HepG2 (cell line): Measurements from ENCODE around the gene MT1HL1. TPM values are rescaled to one million over a fixed set of nuclear protein-coding genes. Genes with fewer than 3 reads are reported as not detected.

Source experiments
- ATAC-seq: fragments of 200-7000 bp; cut with Tn5 transposase; 3 replicates; pipeline ENCODE4 v1.9.1; 2020; ENCODE audit warnings: mild to moderate bottlenecking, moderate library complexity
- BruUV-seq: library from RNA; stranded (reverse); fragments of 400-500 nt; replicated peaks from 2 replicates; lab custom pipeline; 2021; lab: Mats Ljungman, UMichigan
- CTCF ChIA-PET: fragments of 300-600 bp; formaldehyde crosslinking; extraction: SDS; loops from one replicate; lab custom pipeline; 2021; ENCODE audit warnings: low total read pairs, inconsistent platforms, low intra/inter-chr PET ratio; lab: Yijun Ruan, JAX
- POLR2A ChIA-PET: fragments of 350-600 bp; sonication (Branson Sonifier 250); formaldehyde crosslinking; loops from one replicate; lab custom pipeline; 2020; ENCODE audit warnings: antibody characterized with exemption, inconsistent platforms; lab: Yijun Ruan, JAX
- DNase-seq: peaks from one replicate; pipeline ENCODE4 v3.0.0-alpha.2; 2015; ENCODE audit warnings: low spot score
- FAIRE-seq: peaks from 3 replicates; lab custom pipeline; 2011; peaks lifted over from hg19 to GRCh38; lab: Jason Lieb, UNC
- H2AFZ ChIP-seq: one replicate; pipeline ENCODE4 v1.6.1; 2011; ENCODE audit warnings: low read length, inconsistent platforms
- H3K27ac ChIP-seq: fragments of 300-600 bp; 3 replicates; pipeline ENCODE4 v1.8.0; 2011; ENCODE audit warnings: mixed run types, mild to moderate bottlenecking, mixed read lengths, low read length, inconsistent platforms; ENCODE audit not compliant: insufficient read depth; ENCODE audit errors: extremely low read length
- H3K27me3 ChIP-seq, 2 experiments: fragments of 200-600 bp in 1 of 2; 2 replicates in 1 of 2; 3 replicates in 1 of 2; pipeline versions ENCODE4 v1.6.0 to v1.8.0; 2011; ENCODE audit warnings: low read length in 2 of 2, mild to moderate bottlenecking in 2 of 2, moderate library complexity in 2 of 2, inconsistent platforms in 1 of 2; ENCODE audit not compliant: insufficient read depth in 2 of 2, control insufficient read depth in 1 of 2
- H3K36me3 ChIP-seq, 2 experiments: fragments of 200-600 bp in 1 of 2; replicated peaks in 1 of 2; 2 replicates in 1 of 2; 3 replicates in 1 of 2; pipeline versions ENCODE4 v1.5.1 to v1.8.0; 2011; ENCODE audit warnings: low read length in 2 of 2, inconsistent platforms in 1 of 2; ENCODE audit not compliant: insufficient read depth in 2 of 2, control insufficient read depth in 1 of 2
- H3K4me1 ChIP-seq: 2 replicates; pipeline ENCODE4 v1.5.1; 2012; ENCODE audit warnings: low read length, inconsistent platforms; ENCODE audit not compliant: insufficient read depth
- H3K4me2 ChIP-seq: 2 replicates; pipeline ENCODE4 v1.6.0; 2011; ENCODE audit warnings: low read depth, low read length, inconsistent platforms
- H3K4me3 ChIP-seq, 3 experiments: fragments of 200-600 bp in 1 of 3; sonication (generic), shearing (Covaris generic) in 1 of 3; replicated peaks in 1 of 3; 2 replicates each; pipeline ENCODE4 v1.5.1; 2011 to 2016; ENCODE audit warnings: low read length in 3 of 3, inconsistent platforms in 2 of 3, low read depth in 2 of 3, mild to moderate bottlenecking in 2 of 3, control low read depth in 1 of 3, mixed read lengths in 1 of 3; ENCODE audit not compliant: insufficient read depth in 1 of 3
- H3K79me2 ChIP-seq: one replicate; pipeline ENCODE4 v1.6.1; 2011; ENCODE audit warnings: low read length, inconsistent platforms; ENCODE audit not compliant: insufficient read depth
- H3K9ac ChIP-seq: 2 replicates; pipeline ENCODE4 v1.6.0; 2011; ENCODE audit warnings: mild to moderate bottlenecking, low read depth, low read length, inconsistent platforms; ENCODE audit not compliant: insufficient read depth
- H3K9me3 ChIP-seq: 2 replicates; pipeline ENCODE4 v1.5.1; 2012; ENCODE audit warnings: mild to moderate bottlenecking, low read length
- H4K20me1 ChIP-seq: 2 replicates; pipeline ENCODE4 v1.6.0; 2011; ENCODE audit warnings: inconsistent platforms, mild to moderate bottlenecking, low read length, moderate library complexity; ENCODE audit not compliant: insufficient read depth
- ESRRA ChIP-seq: sonication (generic); formaldehyde crosslinking; IDR thresholded peaks from 2 replicates; pipeline ENCODE4 v1.5.1; 2020; ENCODE audit warnings: mild to moderate bottlenecking, low read depth, missing genetic modification reagents
- GPBP1L1 ChIP-seq: sonication (generic); formaldehyde crosslinking; IDR thresholded peaks from 2 replicates; pipeline ENCODE4 v1.5.0; 2020; ENCODE audit warnings: mild to moderate bottlenecking, missing genetic modification reagents
- HNF1B ChIP-seq: sonication (generic); formaldehyde crosslinking; IDR thresholded peaks from 2 replicates; pipeline ENCODE4 v1.5.1; 2020; ENCODE audit warnings: mild to moderate bottlenecking, moderate library complexity, missing genetic modification reagents
- HOXD1 ChIP-seq: sonication (generic); formaldehyde crosslinking; IDR thresholded peaks from 2 replicates; pipeline ENCODE4 v1.5.0; 2020; ENCODE audit warnings: missing genetic modification reagents
- SNAPC5 ChIP-seq: sonication (generic); formaldehyde crosslinking; IDR thresholded peaks from 2 replicates; pipeline ENCODE4 v1.8.1; 2023; ENCODE audit warnings: mild to moderate bottlenecking, missing genetic modification reagents, borderline replicate concordance
- SP1 ChIP-seq, 2 experiments: fragments of 450-650 bp in 1 of 2; sonication (generic) in 1 of 2; formaldehyde crosslinking in 1 of 2; IDR thresholded peaks; 2 replicates each; pipeline versions ENCODE4 v1.4.0 to v1.6.1; 2016 to 2020; ENCODE audit warnings: missing genetic modification reagents in 1 of 2
- TFDP2 ChIP-seq: sonication (generic); formaldehyde crosslinking; IDR thresholded peaks from 2 replicates; pipeline ENCODE4 v1.4.0; 2020; ENCODE audit warnings: missing genetic modification reagents
- YY1 ChIP-seq: IDR thresholded peaks from 2 replicates; pipeline ENCODE4 v1.6.1; 2011; ENCODE audit warnings: low read length, low read depth, moderate library complexity, mild to moderate bottlenecking; ENCODE audit not compliant: insufficient read depth, insufficient replicate concordance
- ZBTB33 ChIP-seq: sonication (generic); formaldehyde crosslinking; IDR thresholded peaks from 2 replicates; pipeline ENCODE4 v1.4.0; 2020; ENCODE audit warnings: missing genetic modification reagents
- ZKSCAN8 ChIP-seq: IDR thresholded peaks from 2 replicates; pipeline ENCODE4 v1.6.1; 2016; ENCODE audit warnings: borderline replicate concordance, missing genetic modification reagents, missing compliant biosample characterization
- ZNF235 ChIP-seq: sonication (generic); formaldehyde crosslinking; IDR thresholded peaks from 2 replicates; pipeline ENCODE4 v1.8.1; 2023; ENCODE audit warnings: mild to moderate bottlenecking, missing genetic modification reagents, borderline replicate concordance
- ZNF432 ChIP-seq: sonication (generic); formaldehyde crosslinking; IDR thresholded peaks from 2 replicates; pipeline ENCODE4 v1.5.0; 2020; ENCODE audit warnings: missing genetic modification reagents, mild to moderate bottlenecking, borderline replicate concordance
- ZUFSP ChIP-seq: sonication (generic); formaldehyde crosslinking; IDR thresholded peaks from 2 replicates; pipeline ENCODE4 v1.9.0; 2021; ENCODE audit warnings: missing genetic modification reagents, mild to moderate bottlenecking, borderline replicate concordance
- WGBS: methylation state at CpG from one replicate; pipeline ENCODE4 v1.1.6; 2017; ENCODE audit warnings: low lambda C conversion rate; 5-methylcytosine and 5-hydroxymethylcytosine counted together
- in situ Hi-C: cut with HindIII; loops from 2 replicates; pipeline ENCODE4 v1.10.0; 2017; ENCODE audit warnings: low pct_unique_long_range_greater_than_20kb; ENCODE audit not compliant: extremely low pct_ligation_motif_present
- intact Hi-C: fragments of 100-400 bp; cut with micrococcal nuclease; formaldehyde crosslinking; loops from one replicate; pipeline ENCODE4 v1.10.0; 2022; ENCODE audit not compliant: unreplicated experiment
- polyA plus RNA-seq, 8 experiments: library from polyadenylated mRNA; depleted of rRNA in 3 of 8; stranded (reverse) in 7 of 8; unstranded in 1 of 8; fragments of >200 nt; fragmentation: Illumina TruSeq in 4 of 8; extraction: Trizol in 4 of 8; gene quantifications; 2 replicates each; pipeline versions ENCODE4 v1.2.1 to v1.2.3, GENCODE V29; 2011 to 2016; ENCODE audit warnings: low read depth in 4 of 8, missing spikeins in 1 of 8, mixed read lengths in 1 of 8; ENCODE audit not compliant: insufficient read depth in 1 of 8
- total RNA-seq, 5 experiments: library from RNA; depleted of rRNA; stranded (reverse); fragments of >200 nt; fragmentation: Illumina TruSeq; extraction: Trizol; gene quantifications; 2 replicates each; pipeline ENCODE4 v1.2.3, GENCODE V29; 2016; ENCODE audit warnings: low read depth in 1 of 5

Gene MT1HL1
- total and polyA plus RNA-seq, 2 of the 13 experiments (the other 11 are each of a cell fraction or from before 2014, with no cell fraction given): not detected

- no peaks in the 10 kb centered on the region for H4K20me1 ChIP-seq
- no peak overlapping the region for H3K9ac ChIP-seq
- no peaks in the 10 kb centered on the region for H3K4me1 ChIP-seq
- in situ Hi-C loops: no loop called here
- H3K4me2 ChIP-seq: no peak overlapping the region
- CTCF ChIA-PET: no interaction called here
- POLR2A ChIA-PET: no interaction called here
- ATAC-seq (no peak), DNase-seq (no peak), FAIRE-seq (no peak)
- H3K79me2 ChIP-seq: no peaks in the 10 kb centered on the region
- peaks cover 0 to 37% of the 10 kb centered on the region in 2 experiments; a peak in 2 of 5 replicates for H3K27me3 ChIP-seq
- no TSS peak for BruUV-seq
- intact Hi-C loops: no loop called here
- no peak overlapping the region for H3K4me3 ChIP-seq
- TF ChIP-seq ZNF432 (CRISPR knock-in tag) (no peak), YY1 (no peak), HNF1B (CRISPR knock-in tag) (no peak), ZBTB33 (CRISPR knock-in tag) (no peak), TFDP2 (CRISPR knock-in tag) (no peak), ZKSCAN8 (CRISPR knock-in tag) (no peak), GPBP1L1 (CRISPR knock-in tag) (no peak), SP1 (IDR thresholded peaks at IDR 0.05) (no peak), SP1 (CRISPR knock-in tag; IDR thresholded peaks at IDR 0.05) (no peak), SNAPC5 (no peak), ZUFSP (CRISPR knock-in tag) (no peak), HOXD1 (CRISPR knock-in tag) (no peak), ESRRA (CRISPR knock-in tag) (no peak), ZNF235 (CRISPR knock-in tag) (no peak)
- 72% methylated on average over 49 of the region's 55 CpGs for WGBS
- no peak overlapping the region for H3K27ac ChIP-seq
- H3K36me3 ChIP-seq: no peaks in the 10 kb centered on the region
- H2AFZ ChIP-seq: no peak overlapping the region
- no peaks in the 10 kb centered on the region for H3K9me3 ChIP-seq
These were observed 38.8 kb upstream of the MT1HL1 start for GRCh38 chr1:237042892-237043576.
